Subcutaneous adipose tissue (tissue), 4 donors: Measurements from ENCODE around the gene CKS2. TPM values are rescaled to one million over a fixed set of nuclear protein-coding genes. Genes with fewer than 3 reads are reported as not detected.

ENCODE experiments used
- CTCF ChIP-seq: fragments of 450-650 bp; IDR thresholded peaks from one replicate; pipeline ENCODE4 v1.5.1; 2016; ENCODE audit warnings: low read depth, mild to moderate bottlenecking, control low read depth, antibody characterized with exemption, moderate library complexity
- total RNA-seq, 4 donors: library from RNA; depleted of rRNA; stranded (reverse); fragments of >200 nt; gene quantifications; one replicate each; pipeline ENCODE4 v1.1.0, GENCODE V29; 2016

CKS2 gene
- 10 to 100 TPM in 3 of 4 donors, 1 to 10 TPM in 1; 2.3 to 31.8 (median 22.0) TPM for total RNA-seq

- no peak for TF ChIP-seq CTCF
These were observed at the start of gene CKS2 for GRCh38 chr9:89310475-89311345. CKS2 (plus strand) TSS chr9:89311195; CDS start chr9:89311293, 98 bp downstream.

- no peak for TF ChIP-seq CTCF
These were observed 37.3 kb upstream of the CKS2 start for GRCh38 chr9:89273528-89274279.

- TF ChIP-seq CTCF: no peak
These were observed 36.2 kb upstream of the CKS2 start for GRCh38 chr9:89274838-89275237.

GRCh38 chr9:89277043-89277442, 34.0 kb upstream of the CKS2 start:
- TF ChIP-seq CTCF: no peak

- no peak for TF ChIP-seq CTCF
These were observed 33.5 kb upstream of the CKS2 start for GRCh38 chr9:89277454-89277853.

- TF ChIP-seq CTCF: no peak
These were observed 32.4 kb upstream of the CKS2 start for GRCh38 chr9:89278551-89278950.
